GM21360 (cell line): ENCODE data around the gene MUC2.

Experiments used
- ATAC-seq: cut with Tn5 transposase; IDR thresholded peaks from one replicate; pipeline ENCODE4 v1.9.1; 2021; ENCODE audit warnings: mild to moderate bottlenecking, moderate library complexity; ENCODE audit not compliant: unreplicated experiment

MUC2 gene

DNA sequence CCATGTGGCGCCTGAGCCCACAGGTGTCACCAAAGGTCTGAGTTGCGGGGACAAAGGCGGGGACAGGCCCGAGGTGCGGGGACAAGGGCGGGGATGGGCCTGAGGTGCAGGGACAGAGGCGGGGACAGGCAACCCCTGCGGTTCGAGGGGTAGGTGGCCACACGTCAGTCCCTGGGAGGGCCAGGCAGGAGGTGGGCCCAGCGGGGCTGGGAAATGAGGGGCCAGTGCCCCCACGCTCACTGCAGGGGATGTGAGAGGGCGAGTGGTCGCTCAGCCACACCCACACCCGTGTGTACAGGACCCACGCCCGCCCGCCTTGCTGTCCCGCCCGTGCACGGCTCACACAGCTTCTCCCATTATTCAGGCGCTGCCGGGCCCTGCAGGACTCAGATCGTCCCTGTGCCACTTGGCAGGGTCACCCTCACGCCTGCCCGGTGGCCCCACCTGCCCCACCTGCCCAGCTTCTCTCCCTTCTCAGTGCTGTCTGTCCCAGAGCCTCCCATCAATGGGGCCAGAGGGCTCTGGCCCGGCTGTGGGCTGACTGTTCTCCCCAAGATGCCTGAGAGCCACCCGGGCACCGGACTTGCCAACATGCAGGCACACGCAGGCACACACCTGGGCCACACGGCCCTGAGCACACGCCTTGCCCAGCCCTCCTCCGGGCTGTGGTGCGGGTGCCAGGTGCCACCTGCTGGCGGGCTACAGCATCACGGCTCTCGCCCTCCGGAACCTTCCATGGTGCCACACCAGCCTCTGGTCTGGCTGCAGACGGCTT, 23.9 kb upstream of the MUC2 start:
- peak; percentile 63 for ATAC-seq

DNA sequence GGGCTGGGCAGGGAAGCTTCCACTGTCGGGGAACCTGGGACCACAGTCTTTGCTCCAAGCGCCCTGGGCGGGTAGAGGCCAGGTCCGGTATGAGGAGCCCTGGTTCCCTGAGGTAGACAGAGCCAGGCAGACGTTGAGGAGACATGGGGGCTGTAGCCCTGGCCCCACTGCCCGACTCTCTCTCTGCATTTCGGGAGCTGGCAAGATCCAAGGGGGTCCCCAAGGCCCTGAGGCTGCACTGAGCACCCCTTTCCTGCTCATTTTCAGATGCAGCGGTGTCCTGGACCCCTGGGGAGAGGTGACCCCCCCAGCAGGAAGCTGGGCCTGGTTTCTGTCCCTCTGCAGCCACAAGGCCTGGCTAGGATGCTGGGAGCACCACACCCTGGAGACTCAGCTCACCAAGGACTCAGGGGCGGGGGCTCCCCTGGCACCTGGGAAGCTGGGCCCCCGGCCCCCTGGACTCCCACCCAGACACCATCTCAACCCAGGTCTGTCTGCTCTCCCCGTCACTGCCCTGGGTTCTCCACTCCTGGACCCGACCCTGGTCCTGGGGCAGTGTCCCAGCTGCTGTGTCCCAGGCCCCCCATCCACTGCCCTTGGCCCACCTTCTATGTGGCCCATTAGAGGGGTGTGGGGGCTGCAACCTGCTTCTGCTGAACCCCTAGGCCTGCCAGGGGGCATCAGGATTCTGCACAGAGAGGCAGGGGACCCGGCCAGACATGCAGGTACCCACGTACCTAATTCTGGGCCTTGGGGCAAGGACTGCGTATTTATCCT, 23.1 kb upstream of the MUC2 start:
- no peak for ATAC-seq

DNA sequence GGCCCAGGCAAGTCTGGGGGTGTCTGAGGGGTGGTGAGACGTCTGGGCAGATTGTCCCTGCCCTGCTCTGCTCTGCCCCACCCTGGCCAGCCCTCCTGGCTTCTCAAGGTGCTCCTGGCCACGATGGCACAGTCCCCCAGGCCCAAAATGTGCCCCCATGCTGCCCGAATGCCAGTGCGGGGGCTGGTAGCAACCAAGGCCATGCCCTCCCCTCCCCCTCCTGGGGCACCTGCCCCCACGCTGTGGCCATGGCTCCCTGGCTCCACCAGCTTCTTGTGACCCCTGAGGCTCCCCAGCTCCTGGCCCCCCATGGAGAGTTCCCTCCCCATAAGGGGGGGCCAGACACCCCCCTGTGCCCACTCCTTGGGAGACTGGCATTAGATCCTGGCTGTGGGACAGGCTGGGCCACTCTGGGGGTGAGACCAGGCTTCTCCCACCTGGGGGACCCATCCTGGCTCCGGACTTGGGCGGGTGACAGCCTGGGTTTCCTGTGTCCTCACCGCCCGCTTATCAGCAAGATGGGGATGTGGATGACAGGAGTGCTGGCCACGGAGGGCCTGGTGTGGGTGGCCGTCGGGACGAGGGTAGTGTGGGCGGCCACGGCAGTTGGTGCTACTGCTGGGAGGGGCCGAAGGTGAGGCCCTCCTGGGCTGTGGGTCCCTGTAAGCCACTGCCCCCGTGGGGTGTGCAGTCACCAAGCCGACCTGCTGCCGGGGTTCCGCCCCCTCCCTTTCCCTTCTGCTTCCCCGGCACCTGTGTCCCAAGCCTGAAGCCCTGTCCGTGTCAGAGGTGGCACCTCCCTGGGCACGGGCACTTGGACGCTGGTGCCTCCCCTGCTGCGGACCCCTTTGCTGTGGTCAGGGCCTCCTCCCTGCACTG, 22.3 kb upstream of the MUC2 start:
- no peak for ATAC-seq

DNA sequence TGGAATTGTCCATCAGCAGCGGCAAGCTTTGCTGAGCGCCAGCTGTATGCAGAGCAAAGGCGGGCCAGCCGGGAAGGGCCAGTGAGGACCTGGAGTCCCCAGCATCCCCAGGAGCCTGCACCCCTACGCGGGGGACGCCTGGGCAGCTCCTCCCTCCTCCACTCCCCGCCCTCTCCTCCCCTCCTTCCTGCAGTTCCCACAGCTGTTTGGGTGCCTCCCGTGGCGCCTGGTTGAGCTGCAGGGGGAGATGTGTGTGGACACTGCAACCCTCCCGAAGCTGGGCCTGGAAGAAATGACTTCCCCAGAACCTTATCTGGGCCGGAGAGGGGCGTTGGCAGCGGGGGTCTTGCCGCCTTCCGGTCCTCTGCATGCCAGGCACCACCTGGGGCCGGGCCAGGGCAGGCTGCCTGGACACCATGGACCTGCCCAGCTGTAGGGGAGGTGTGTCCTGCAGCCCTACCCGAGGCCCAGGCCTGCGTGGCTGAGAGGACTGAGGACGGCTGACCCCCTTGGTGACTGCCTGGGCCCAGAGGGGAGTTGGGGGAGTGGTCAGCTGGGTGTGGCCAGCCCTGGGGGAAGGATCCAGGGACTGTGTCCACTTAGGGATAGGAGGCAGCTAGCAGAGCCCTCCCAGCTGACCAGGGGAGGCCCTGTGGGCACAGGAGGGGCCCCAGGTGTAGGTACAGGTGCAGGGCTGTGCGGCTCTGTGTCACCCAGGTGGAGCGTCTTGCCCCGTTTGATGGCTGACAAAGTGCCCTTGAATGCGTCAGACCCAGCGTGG, 21.4 kb upstream of the MUC2 start:
- no peak for ATAC-seq

DNA sequence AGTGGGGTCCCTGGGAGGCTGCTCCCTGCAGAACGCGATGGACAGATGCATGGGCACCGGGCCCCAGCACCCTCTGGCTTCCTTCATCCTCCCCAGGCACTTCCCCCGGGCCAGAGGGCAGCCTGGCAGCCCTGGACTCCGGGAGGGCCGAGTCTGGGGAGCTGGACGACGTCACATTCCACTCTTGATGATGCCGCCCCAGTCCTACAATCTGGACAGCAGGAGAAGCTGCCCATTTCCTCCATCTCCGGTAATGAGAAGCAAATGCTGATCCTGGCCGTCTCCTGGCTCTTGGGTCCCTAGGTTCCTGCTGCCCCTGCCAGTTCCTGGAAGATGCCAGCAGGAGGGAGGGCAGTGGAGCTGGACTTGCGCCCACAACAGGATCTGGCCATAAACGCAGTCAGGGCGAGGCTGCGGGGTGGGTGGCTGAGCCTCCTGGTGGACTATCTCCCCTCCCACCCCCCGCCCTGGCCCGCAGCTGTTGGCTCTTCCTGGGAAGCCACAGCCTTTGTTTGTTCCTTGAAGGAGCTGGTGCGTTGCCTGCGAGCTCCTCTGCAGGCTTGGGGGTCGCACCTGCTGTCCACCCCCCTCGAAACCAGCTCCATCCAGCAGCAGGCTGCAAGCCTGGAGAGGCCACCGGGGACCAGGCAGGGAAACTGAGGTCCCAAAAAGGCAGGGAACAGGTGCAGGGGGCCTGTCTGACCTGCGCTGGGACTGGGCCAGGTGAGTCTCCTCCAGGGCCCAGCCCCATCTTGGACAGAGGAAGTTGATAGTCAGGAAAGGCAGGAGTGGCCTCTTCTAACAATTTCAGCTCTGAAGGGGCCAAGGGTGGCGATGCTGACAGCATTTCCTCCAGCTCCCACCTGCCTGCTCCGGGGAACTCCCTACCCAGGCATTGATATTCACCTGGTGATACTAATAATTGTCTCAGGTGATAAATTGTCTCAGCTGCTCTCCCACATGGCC, 20.2 kb upstream of the MUC2 start:
- no peak for ATAC-seq

DNA sequence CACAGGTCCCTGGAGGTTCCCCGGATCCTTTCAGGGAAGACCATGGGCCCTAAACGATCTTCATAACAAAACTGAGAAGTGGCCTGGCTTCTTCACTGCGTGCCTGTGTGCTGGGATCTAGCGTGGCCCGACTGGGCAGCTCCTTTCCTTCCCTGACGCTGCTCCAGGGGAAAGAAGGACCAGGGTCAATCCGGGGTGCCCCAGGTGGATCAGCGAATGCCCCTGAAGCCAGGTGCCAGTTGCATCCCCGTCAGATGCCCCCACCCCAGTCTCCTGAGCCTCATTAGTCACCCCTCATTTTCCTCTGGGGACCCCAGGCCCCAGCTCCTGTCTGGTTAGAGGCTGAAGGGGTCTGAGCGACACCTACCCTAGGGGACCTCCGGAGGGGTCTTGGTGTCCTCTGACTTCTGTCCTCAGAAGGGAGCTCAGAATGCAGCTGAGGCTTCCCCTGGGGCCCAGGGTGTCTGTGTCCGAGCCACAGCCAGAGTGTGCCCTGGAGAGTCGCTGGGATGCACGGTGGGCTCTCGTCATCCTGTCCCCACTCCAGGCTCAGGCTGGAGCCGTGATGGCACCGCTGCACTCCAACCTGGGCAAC, 19.5 kb upstream of the MUC2 start:
- no peak for ATAC-seq

DNA sequence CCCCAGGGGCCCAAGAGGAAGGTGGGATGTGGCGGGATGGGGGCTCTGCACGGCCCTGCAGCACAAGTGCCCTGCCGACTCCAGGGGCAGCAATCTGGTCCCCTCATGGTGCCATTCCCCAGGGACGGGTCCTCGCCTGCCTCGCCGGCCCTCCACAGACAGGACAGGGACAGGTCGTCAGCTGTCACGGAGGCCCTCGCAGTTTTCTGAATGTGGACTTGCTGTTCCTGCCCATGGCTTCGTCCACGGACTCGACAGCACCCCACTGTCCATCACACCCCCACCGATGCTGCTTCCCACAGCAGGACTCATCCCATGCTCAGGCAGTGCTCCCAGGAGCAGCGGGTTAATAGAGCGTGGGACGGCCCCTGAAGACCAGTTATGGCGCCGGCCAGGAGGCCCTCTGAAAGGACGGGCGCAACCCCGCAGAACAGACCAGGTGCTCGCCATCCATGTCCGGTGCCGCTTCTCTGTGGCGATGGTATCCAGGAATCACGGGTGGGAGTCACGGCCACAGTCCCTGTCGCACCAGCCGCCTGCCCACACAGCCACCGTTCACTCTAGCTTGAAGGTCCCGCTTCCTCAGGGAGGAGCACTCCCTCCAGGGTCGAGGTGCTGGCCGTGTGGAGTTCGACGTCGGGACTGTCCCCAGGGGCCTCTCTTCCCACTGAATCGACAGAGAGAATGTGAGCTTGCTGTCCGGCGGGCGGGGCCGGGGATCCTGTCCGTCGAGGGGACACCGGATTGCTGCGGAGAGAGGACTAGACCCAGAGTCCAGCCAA, 18.5 kb upstream of the MUC2 start:
- ATAC-seq = no peak

DNA sequence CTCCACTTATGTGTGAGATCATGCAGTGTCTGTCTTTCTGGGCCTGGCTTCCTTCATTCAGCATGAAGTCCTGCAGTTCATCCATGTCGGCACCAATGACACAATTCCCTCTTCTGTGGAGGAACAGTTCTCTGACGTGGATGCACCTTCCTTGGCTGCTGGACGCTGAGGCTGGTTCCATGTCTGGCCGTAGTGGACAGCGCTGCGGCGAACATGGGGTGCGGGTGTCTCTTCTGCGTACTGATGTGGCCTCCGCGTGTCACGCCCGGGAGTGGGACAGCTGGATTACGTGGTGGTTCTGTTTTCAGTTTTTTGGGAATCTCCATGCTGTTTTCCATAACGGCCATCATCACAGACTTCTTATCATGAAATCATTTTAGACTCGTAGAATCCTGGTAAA, 16.9 kb upstream of the MUC2 start:
- ATAC-seq = no peak

DNA sequence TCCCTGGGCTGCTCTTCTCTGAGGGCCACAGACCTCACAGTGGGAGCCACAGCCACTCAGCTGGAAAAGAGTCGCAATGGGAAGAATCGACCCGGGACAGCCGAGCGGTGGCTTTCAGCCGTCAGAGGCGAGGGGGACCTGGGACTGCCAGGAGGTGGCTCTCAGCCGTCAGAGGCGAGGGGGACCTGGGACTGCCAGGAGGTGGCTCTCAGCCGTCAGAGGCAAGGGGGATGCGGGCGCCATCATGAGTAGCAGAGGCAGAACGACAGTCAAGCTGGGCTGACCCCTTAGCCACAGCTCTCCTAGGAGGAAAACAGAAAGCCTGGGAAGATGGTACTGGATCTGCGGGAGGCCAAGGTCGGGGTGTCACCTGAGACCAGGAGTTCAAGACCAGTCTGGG, 14.9 kb upstream of the MUC2 start:
- no peak for ATAC-seq

DNA sequence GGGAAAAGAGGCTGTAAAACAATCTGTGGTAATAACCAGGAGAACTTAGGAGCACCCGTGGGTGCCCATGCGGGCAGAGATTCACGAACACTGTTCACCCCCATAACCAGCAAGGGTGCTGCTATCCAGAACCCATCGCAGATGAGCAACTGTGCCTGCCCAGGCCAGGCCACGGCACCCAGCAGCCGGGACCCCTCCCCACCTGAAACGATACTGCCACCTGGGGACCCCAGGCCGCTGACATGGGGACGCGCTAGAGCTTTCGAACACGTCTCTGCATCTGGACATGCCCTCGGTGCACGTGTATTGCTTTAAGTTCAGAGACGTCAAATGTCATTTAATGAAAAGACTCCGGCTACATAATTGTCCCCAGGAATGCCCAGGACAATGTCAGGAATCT, 14.3 kb upstream of the MUC2 start:
- ATAC-seq = no peak

DNA sequence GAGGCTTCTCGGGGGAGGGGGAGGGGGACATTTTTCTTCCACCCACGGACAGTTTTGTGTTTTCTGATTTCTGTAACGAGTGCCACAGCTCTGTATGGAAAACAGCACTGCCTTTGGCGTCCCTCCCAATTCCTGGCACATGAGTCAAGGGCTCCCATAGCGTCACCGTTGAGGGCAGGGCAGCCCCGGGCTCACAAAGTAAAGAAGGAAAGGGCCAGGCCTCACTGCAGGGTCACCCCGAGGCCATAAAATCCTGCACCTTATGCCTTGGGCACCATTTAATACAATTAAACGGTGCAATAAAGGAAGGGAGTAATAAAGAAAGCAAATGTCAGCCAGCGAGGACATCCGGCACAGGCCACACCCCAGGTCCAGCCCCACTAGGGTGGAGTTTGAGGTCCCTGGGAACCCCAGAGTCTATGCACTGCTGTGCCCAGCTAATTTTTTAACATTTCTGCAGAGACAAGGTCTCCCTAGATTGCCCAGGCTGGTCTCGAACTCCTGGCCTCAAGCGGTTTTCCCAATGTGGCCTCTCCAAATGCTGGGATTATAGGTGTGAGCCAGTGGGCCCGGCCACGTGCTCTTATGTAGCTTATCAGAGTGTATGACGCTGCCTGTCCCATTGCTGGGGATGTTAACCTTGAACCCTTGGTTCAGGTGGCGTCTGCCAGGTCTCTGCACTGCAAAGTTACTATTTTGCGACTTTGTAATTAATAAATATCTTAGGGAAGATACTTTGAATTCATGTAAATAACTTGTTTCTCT, 13.6 kb upstream of the MUC2 start:
- ATAC-seq = no peak

DNA sequence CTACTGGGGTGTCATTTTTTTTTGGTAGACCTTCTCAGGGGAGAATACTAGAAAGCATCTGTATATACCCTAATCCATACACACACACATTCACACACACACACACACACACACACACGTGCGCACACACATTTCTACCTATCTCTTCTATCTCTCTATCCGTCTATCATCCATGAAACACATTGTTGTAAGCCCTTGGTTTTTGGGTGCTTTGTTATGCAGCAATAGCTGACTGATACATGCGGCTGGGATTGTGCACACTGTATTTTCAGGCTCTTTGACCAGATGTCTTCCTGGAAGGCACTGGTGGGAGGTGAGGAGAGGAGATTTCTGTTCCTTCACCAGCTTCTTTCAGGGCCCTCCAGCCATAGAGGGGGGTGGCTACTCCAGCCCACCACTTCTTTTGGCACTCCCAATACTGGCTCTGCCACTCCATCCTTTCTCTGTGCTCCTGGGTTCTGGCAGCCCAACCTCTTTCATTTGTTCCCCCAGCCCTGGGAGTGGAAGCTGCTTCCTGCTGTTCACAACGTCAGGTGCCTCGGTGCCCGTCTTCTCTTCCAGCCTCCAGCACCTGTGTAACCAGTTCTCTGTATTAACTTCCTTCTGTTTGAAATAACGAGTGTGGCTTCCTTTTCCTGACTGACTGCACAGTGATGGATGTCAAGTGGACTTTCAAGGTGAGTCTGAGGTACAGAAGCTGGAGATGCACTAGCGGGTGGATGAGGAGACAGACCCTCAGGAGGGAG, 12.4 kb upstream of the MUC2 start:
- ATAC-seq = no peak

DNA sequence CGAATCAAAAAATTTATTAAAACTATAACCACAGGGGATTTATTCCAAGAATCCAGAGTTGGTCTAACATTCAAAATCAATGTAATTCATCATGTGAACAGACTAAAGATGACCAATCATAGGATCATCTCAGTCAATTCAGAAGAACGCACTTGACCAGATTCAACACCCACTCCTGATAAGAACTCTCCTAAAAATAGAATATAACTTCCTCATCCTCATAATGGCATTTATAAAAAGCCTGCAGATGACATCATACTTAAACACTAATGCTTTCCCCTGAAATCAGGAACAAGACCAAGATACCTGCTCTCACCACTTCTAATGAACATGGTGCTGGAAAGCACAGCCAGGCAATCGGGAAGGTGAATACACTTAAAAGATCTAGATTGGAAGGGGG, 10.5 kb upstream of the MUC2 start:
- no peak for ATAC-seq

GRCh38 chr11:1067812-1068496, 6.7 kb upstream of the MUC2 start:
- no peak for ATAC-seq

DNA sequence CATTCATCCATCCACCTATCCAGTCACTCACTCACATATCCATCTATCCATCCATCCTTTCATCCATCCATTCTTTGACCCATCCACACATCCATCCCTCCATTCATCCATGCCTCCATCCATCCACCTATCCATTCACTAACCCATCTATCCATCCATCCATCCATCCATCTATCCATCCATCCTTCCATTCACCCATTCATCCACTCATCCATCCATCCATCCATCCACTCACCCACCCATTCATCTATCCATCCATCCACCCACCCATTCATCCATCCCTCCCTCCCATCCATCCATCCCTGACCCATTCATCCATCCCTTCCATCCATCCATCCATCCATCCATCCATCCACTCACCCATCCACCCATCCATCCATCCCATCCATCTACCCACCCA, 4.9 kb upstream of the MUC2 start:
- ATAC-seq = no peak
